IPS-NIHi7 (cell line): Measurements from ENCODE around the gene IMMP2L.

Source experiments
- DNase-seq: peaks from one replicate; pipeline ENCODE4 v3.0.0; 2012; ENCODE audit warnings: mixed read lengths; ENCODE audit errors: extremely low spot score

The IMMP2L gene

DNA sequence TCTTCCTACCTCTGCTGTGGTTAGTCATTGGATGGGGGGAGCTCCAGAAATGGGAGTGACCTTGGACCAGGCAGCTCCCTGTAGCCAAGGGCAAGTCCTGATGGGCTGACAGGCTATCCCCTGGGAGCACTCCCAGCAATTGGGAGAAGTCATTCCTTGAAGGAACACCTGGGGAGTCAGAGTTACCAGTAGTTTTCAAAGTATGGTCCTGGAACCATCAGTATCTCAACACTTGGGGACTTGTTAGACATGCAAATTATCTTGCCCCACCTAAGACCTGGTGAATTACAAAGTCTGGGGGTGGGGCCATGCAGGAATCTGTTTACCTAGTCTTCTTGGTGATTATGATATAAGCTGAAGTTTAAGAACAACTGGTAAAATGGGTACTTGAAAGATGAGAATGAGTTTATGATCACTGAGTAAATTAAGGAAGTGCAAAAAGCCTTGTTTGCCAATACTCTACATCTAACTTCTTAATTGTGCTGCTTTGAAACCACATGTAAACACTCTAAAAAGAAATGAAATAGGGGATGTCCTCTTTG lies 758.6 kb downstream of the IMMP2L start:
- DNase-seq = no peak

- no peak for DNase-seq
These were observed 760.8 kb downstream of the IMMP2L start for GRCh38 chr7:110801502-110801901.

- no peak for DNase-seq
These were observed 761.3 kb downstream of the IMMP2L start for GRCh38 chr7:110800984-110801383.

DNA sequence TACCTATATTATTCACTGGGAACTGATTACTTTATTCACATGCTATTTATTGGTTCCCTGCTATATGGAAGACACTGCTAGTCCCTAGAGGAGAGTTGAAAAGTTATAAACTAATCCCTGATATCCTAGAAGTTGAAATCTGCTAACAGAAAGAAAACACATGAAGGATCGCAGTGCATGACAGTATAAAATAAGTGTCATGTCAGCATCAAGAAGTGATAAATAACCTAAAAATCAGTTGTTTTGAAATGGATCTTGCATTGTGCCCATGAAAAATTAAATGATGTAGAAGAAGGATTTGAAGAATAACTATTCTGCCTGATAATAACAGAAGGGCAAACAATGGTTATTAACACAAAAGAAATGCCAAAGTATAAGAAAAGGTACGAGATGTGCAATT lies 764.6 kb downstream of the IMMP2L start:
- no peak for DNase-seq

DNA sequence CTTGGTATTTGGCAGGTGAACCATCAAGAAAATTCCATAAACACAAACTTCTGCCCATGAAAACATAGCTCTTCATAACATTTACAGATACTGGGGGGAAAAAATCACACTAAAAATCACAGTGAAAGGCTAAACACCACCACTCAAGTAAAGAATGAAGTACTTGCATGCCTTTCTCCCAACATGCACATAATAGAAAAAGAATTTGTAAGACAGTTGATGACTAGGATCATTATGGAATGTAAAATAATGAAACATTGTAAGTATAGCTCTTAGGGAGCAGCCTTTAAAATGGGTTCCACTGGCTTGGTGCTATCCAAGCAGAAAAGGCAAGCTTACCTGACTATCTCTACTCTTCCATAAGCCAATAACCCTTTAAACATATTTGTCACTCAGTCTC lies 771.3 kb downstream of the IMMP2L start:
- DNase-seq = no peak

DNA sequence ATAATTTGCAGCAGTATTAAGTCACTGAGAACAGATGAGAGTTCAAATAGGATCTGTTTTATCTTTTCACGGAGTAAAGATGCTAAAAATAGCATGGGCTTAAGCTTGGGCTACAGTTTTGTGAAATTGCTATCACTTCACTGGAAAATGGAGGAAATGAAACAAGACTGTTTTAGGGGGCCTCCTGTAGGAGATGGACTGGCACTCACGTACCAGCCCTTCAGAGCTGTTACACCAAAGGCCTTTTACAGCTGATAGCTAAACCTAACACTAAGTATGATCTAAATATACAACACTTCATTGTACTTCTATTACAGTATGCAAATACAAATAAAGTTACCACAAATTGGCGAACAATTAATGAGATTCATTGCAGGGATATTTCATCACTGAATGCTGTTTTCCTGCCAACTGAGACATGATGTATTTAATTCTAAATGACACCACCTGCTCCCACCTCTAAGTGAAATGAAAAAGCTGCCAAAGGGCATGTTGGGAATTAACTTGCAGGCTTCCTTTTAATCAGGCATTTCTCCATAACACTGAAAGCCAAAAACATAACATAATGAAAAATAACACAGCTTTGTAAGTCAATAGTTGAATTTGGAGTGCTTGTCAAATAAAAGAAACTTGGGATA lies 775.8 kb downstream of the IMMP2L start:
- no peak for DNase-seq

DNA sequence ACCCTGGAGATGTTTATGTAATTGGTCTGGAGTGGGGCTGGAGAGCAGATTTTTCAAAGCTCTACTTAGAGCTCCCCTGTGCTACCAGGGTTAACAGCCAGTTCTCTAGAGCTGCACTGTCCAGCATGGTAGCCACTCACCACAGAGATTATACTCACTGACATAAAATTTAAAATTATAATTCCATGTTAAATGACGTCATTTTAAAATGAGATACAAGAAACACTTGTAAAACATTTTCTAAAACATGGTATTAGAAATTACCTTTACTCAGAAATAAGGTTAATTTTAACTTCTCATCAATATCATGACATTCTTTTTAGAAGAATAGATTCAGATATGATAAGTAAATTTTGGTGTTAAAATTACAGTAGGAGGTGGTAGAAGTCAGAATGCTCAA lies 777.5 kb downstream of the IMMP2L start:
- no peak for DNase-seq

DNA sequence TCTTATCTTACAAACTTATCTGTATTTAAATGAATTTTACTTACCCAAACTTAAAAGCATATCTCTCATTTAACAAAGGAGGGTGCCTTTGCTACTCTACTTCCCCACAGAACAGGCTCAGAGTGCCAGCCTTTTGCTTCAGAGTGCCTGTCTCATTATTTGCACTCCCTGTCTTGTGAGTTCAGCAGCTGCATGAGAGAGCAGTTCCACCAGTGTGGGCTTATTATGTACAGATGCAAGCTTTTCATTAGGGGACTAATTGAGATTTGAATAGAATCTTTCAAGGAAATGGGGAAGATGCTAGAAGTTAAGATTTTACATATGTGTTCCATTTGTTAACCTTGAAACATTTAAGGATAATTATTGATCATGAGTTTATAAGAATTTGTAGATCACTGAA lies 781.6 kb downstream of the IMMP2L start:
- no peak for DNase-seq

GRCh38 chr7:110779339-110779738 lies 783.0 kb downstream of the IMMP2L start:
- DNase-seq = no peak

- no peak for DNase-seq
These were observed 787.2 kb downstream of the IMMP2L start for GRCh38 chr7:110775046-110775445.

- no peak for DNase-seq
These were observed 788.2 kb downstream of the IMMP2L start for GRCh38 chr7:110774071-110774470.

- no peak for DNase-seq
These were observed 789.7 kb downstream of the IMMP2L start for GRCh38 chr7:110772615-110773014.

- no peak for DNase-seq
These were observed 790.6 kb downstream of the IMMP2L start for GRCh38 chr7:110771717-110772116.

GRCh38 chr7:110767550-110768110 lies 794.7 kb downstream of the IMMP2L start:
- no peak for DNase-seq

GRCh38 chr7:110766864-110767263 lies 795.4 kb downstream of the IMMP2L start:
- no peak for DNase-seq

GRCh38 chr7:110764852-110765251 lies 797.4 kb downstream of the IMMP2L start:
- no peak for DNase-seq

DNA sequence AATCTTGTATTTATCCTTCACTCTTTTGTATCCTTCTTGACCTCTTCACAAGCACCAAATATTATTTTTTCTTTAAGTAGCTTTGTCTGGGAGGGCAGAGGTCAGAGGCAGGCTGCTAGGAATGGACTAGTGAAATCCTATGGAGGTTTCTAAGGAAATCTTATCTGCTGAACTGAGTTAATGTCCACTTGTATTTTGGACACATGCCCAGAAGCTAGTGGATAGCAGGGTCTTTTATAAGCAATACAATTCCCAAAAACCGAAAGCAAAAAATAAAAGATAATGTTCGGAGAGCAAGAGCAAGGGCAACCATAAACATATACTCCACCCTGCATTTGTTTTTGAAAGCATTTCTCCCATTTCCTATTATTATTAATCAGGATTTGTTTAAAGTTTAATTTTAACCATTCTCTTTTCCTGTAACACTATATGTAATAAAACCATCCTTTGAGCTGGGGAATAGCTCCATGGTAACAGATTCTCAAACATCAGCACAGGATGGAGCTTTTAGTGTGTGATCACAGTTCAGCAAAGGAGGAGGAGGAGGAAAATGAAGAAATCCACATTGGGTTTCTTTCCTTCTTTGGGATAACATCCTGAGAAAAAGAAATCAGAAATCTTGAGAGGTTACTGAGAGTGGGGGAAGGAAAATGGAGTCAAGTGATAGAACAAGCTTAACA lies 799.6 kb downstream of the IMMP2L start:
- no peak for DNase-seq

GRCh38 chr7:110760341-110760740 lies 802.0 kb downstream of the IMMP2L start:
- no peak for DNase-seq

DNA sequence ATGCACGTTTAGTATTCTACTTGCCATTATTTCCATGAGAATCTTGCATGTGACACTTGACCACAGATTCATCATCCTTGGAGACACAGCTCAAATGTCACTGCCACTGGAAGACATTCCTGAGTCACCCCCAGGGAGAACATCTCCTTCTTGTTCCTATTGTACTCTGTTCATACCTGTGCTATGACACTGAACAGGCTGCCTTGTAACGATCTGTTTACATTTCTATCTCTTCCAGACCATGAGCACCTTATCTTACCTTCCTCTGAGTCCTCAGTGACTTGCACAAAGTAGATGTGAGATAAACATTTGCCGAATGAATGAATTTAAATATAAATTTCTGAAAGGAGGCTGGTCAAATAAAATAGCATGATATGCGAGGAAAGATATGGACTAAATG lies 803.2 kb downstream of the IMMP2L start:
- no peak for DNase-seq

DNA sequence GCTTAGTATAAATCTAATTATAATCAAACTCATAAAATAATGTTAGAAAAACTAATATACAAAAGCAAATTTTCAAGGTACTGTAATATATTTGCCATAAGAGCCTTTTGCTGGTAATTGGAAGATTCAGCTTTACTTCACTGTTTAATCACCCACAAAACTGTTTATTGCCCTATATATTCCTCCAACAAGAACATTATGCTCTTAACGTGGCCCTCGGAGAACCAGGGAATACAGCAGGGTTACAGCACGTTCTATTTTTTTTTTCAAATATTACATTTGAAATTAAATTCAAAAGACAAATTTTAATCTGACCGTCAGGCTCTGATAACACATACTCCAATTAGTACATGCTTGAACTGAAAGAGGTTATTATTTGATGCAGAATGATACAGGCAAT lies 807.6 kb downstream of the IMMP2L start:
- DNase-seq = no peak

GRCh38 chr7:110750931-110751605 lies 811.2 kb downstream of the IMMP2L start:
- no peak for DNase-seq

GRCh38 chr7:110733221-110733620 lies 829.1 kb downstream of the IMMP2L start:
- DNase-seq = no peak

GRCh38 chr7:110724811-110725210 lies 837.5 kb downstream of the IMMP2L start:
- no peak for DNase-seq
